Neural crest cell (in vitro differentiated cells): ENCODE results near the gene GRIA2. TPM values are rescaled to one million over a fixed set of nuclear protein-coding genes. Genes with fewer than 3 reads are reported as not detected.

Source experiments
- DNase-seq: peaks from one replicate; pipeline ENCODE4 v3.0.0; 2021; ENCODE audit warnings: low read depth, mixed read lengths, low spot score
- H3K27ac Mint-ChIP-seq: one replicate; pipeline ENCODE4 v1.8.0; 2021; ENCODE audit warnings: mild to moderate bottlenecking, mixed read lengths; ENCODE audit not compliant: unreplicated experiment
- H3K27me3 Mint-ChIP-seq: 2 replicates; pipeline ENCODE4 v1.8.0; 2021; ENCODE audit warnings: low read depth, mild to moderate bottlenecking, mixed read lengths
- H3K36me3 Mint-ChIP-seq: 2 replicates; pipeline ENCODE4 v1.8.0; 2021; ENCODE audit warnings: low read depth, mild to moderate bottlenecking, mixed read lengths
- H3K4me1 Mint-ChIP-seq: 2 replicates; pipeline ENCODE4 v1.8.0; 2021; ENCODE audit warnings: mixed read lengths
- H3K4me3 Mint-ChIP-seq: one replicate; pipeline ENCODE4 v1.8.0; 2021; ENCODE audit warnings: mild to moderate bottlenecking, mixed read lengths
- H3K9me3 Mint-ChIP-seq: 2 replicates; pipeline ENCODE4 v1.8.0; 2021; ENCODE audit warnings: mixed read lengths
- total RNA-seq: library from RNA; stranded (reverse); gene quantifications from 2 replicates; pipeline ENCODE4 v1.2.1, GENCODE V29; 2021
- TF ChIP-seq, protein P1 (sequence below): fragments of 200-600 bp; sonication (generic); conservative IDR thresholded peaks from 2 replicates; pipeline ENCODE4 v1.5.0; 2021; ENCODE audit warnings: antibody characterized with exemption, mild to moderate bottlenecking

GRIA2 gene
- total RNA-seq, 1 donor from 2014 or later = 2.7 TPM

DNA sequence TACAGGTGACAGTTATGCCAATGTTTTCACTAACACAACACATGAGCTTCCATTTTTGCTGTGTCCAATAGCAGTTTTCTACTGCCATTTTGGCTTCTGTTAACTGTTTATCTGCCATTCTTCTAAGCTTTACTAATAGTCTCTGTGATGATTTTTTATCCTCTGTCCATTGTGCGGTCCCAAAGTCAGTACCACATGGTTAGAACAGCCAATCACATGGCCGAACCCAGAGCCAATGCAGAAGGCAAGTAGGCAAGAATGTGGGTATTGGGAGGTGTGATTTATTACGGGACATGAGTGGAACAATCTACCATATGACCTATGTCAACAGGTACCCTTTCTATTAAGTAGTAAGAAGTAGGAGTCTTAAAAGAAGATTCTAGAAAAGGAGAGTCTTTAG lies 61.5 kb downstream of the GRIA2 start:
- DNase-seq = no peak
- no peaks in the 10 kb centered on the region for H3K27me3 Mint-ChIP-seq
- TF ChIP-seq, protein P1, sequence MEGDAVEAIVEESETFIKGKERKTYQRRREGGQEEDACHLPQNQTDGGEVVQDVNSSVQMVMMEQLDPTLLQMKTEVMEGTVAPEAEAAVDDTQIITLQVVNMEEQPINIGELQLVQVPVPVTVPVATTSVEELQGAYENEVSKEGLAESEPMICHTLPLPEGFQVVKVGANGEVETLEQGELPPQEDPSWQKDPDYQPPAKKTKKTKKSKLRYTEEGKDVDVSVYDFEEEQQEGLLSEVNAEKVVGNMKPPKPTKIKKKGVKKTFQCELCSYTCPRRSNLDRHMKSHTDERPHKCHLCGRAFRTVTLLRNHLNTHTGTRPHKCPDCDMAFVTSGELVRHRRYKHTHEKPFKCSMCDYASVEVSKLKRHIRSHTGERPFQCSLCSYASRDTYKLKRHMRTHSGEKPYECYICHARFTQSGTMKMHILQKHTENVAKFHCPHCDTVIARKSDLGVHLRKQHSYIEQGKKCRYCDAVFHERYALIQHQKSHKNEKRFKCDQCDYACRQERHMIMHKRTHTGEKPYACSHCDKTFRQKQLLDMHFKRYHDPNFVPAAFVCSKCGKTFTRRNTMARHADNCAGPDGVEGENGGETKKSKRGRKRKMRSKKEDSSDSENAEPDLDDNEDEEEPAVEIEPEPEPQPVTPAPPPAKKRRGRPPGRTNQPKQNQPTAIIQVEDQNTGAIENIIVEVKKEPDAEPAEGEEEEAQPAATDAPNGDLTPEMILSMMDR = no peak

GRCh38 chr4:157287445-157287844 lies 66.9 kb downstream of the GRIA2 start:
- Mint-ChIP-seq H3K27me3 (no peaks in the 10 kb centered on the region), H3K27ac (no peak overlapping the region), H3K4me3 (no peak overlapping the region), H3K9me3 (no peaks in the 10 kb centered on the region), H3K36me3 (no peaks in the 10 kb centered on the region), H3K4me1 (no peaks in the 10 kb centered on the region)
- TF ChIP-seq, protein P1 = no peak
- no peak for DNase-seq

More for the DNA sequence above, 61.5 kb downstream of the GRIA2 start:
- Mint-ChIP-seq H3K4me1 (no peaks in the 10 kb centered on the region), H3K4me3 (no peak overlapping the region), H3K9me3 (peaks cover 4% of the 10 kb centered on the region), H3K27ac (no peak overlapping the region), H3K36me3 (no peaks in the 10 kb centered on the region)

GRCh38 chr4:157290622-157291021 lies 70.1 kb downstream of the GRIA2 start:
- no peaks in the 10 kb centered on the region for H3K9me3 Mint-ChIP-seq
- H3K36me3 Mint-ChIP-seq = no peaks in the 10 kb centered on the region
- TF ChIP-seq, protein P1 = no peak
- no peaks in the 10 kb centered on the region for H3K27me3 Mint-ChIP-seq
- DNase-seq = no peak
- H3K4me3 Mint-ChIP-seq = no peak overlapping the region
- no peak overlapping the region for H3K27ac Mint-ChIP-seq
- no peaks in the 10 kb centered on the region for H3K4me1 Mint-ChIP-seq

DNA sequence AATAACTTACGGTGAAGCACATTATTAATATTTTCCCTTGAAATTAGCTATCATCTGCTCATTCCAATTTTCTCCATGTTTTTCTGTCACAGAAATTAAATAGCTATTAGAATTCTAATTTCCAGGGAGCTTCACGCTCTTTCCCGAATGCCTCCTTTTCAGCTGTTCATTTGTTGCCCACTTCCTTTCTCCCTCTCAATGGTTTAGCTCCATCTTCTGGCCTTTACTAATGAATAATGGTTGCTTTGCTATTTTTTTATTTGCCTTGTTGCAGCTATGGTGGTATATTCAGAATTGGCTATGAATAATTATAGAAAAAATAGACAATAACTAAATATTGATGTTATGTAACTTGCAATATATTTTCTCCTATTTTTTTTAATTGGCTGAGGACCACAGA lies 70.5 kb downstream of the GRIA2 start:
- Mint-ChIP-seq H3K9me3 (no peaks in the 10 kb centered on the region), H3K4me1 (no peaks in the 10 kb centered on the region), H3K4me3 (no peak overlapping the region), H3K27ac (no peak overlapping the region), H3K27me3 (no peaks in the 10 kb centered on the region), H3K36me3 (no peaks in the 10 kb centered on the region)
- DNase-seq = no peak
- TF ChIP-seq, protein P1 = no peak

DNA sequence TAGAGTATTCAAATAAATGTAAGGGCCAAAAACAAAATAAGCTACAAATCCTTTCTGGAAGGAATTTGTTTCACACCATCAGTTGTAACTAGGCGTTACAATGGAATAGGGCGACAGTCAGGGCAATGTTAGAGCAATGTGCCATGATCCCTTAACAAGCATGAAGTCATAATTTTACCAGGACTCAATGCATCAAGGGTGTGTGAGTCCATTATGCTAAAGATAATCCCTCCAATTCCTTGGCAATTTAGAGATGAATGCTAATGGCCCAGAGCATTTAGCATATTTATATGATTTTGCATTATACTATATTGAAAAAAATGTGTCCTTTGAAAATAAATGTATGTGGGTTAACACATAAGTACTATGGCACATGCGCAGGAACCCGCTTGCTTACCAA lies 73.1 kb downstream of the GRIA2 start:
- TF ChIP-seq, protein P1 = no peak
- no peaks in the 10 kb centered on the region for H3K27me3 Mint-ChIP-seq
- H3K9me3 Mint-ChIP-seq = no peaks in the 10 kb centered on the region
- H3K27ac Mint-ChIP-seq = no peak overlapping the region
- H3K36me3 Mint-ChIP-seq = no peaks in the 10 kb centered on the region
- no peak overlapping the region for H3K4me3 Mint-ChIP-seq
- no peak for DNase-seq
- no peaks in the 10 kb centered on the region for H3K4me1 Mint-ChIP-seq

DNA sequence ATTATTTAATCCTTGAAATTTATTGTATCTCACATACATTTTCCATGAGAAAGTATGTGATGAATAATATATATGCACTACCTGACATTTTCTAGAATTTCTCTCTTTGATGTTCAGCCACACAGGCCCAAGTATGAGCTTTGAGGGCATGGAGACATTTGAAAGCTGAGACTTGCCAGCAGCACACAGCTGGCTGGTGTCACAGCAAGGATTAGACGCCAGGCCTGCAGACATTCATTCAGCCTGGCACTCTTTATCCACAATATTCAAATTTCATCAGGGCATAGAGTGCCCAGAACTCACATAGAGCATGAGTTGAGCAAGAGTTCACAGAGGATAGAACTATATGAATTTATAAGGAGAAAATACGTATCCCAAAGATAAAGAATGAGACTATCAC lies 74.0 kb downstream of the GRIA2 start:
- Mint-ChIP-seq H3K4me3 (no peak overlapping the region), H3K4me1 (no peaks in the 10 kb centered on the region), H3K27me3 (no peaks in the 10 kb centered on the region), H3K9me3 (no peaks in the 10 kb centered on the region), H3K27ac (peak overlapping the region; percentile 9), H3K36me3 (no peaks in the 10 kb centered on the region)
- DNase-seq = no peak
- TF ChIP-seq, protein P1 = no peak
